AG20443 (cell line): ENCODE measurements around the gene SNX13.
A peak's percentile ranks its signal among the peaks of the same experiment; 100 is the strongest.

ENCODE experiments used
- DNase-seq: peaks from one replicate; pipeline ENCODE4 v3.0.0; 2012; ENCODE audit warnings: low spot score, mixed read lengths

Gene SNX13

GRCh38 chr7:17940302-17940883 is at the start of gene SNX13:
Gene SNX13 (minus strand): TSS chr7:17940494. CDS start chr7:17940295, 199 bp downstream.
- DNase-seq: peak; percentile 97

- peak; percentile 17 for DNase-seq
Measured at GRCh38 chr7:17989546-17989945, 49.3 kb upstream of the SNX13 start.

- no peak for DNase-seq
Measured at GRCh38 chr7:17988858-17989257, 48.6 kb upstream of the SNX13 start.

GRCh38 chr7:17988141-17988540 is 47.8 kb upstream of the SNX13 start:
- DNase-seq: no peak

- DNase-seq: peak; percentile 56
Measured at GRCh38 chr7:17986851-17987250, 46.6 kb upstream of the SNX13 start.

- DNase-seq: no peak
Measured at GRCh38 chr7:17985473-17986239, 45.4 kb upstream of the SNX13 start.

- no peak for DNase-seq
Measured at GRCh38 chr7:17984288-17984687, 44.0 kb upstream of the SNX13 start.

GRCh38 chr7:17983221-17984062 is 43.1 kb upstream of the SNX13 start:
- DNase-seq: no peak

- no peak for DNase-seq
Measured at GRCh38 chr7:17976952-17977351, 36.7 kb upstream of the SNX13 start.

- no peak for DNase-seq
Measured at GRCh38 chr7:17971411-17971810, 31.1 kb upstream of the SNX13 start.

- no peak for DNase-seq
Measured at GRCh38 chr7:17968791-17969715, 28.8 kb upstream of the SNX13 start.

GRCh38 chr7:17966706-17967105 is 26.4 kb upstream of the SNX13 start:
- no peak for DNase-seq

GRCh38 chr7:17965603-17966002 is 25.3 kb upstream of the SNX13 start:
- DNase-seq: no peak

GRCh38 chr7:17963281-17963680 is 23.0 kb upstream of the SNX13 start:
- DNase-seq: peak; percentile 79

GRCh38 chr7:17962652-17963051 is 22.4 kb upstream of the SNX13 start:
- no peak for DNase-seq

GRCh38 chr7:17957871-17958270 is 17.6 kb upstream of the SNX13 start:
- DNase-seq: no peak

GRCh38 chr7:17952387-17952786 is 12.1 kb upstream of the SNX13 start:
- no peak for DNase-seq

GRCh38 chr7:17951742-17952254 is 11.5 kb upstream of the SNX13 start:
- DNase-seq: no peak

- DNase-seq: peak; percentile 15
Measured at GRCh38 chr7:17948526-17949238, 8.4 kb upstream of the SNX13 start.

GRCh38 chr7:17947620-17948019 is 7.3 kb upstream of the SNX13 start:
- DNase-seq: no peak

- DNase-seq: no peak
Measured at GRCh38 chr7:17946591-17946990, 6.3 kb upstream of the SNX13 start.
